ENCODE measurements around the gene AQP1. TPM values are rescaled to one million over a fixed set of nuclear protein-coding genes. Genes with fewer than 3 reads are reported as not detected.

AQP1 gene
- total and polyA plus RNA-seq, 4 experiments from 2014 or later, result not detected

GRCh38 chr7:30971840-30972563 lies 60.3 kb downstream of the AQP1 start:
- Histone ChIP-seq H3K4me1 (ENCODE audit: insufficient read depth, low read length) (no peaks in the 10 kb centered on the region), H3K27ac (ENCODE audit: low read depth, low read length) (no peak overlapping the region), H3K9me3 (ENCODE audit: control insufficient read depth in 1 of 2, low read length in 2 of 2) (no peaks in the 10 kb centered on the region), H3K4me3 (ENCODE audit: low read length in 2 of 2) (no peak overlapping the region), H3K27me3 (ENCODE audit: insufficient read depth, low read length) (no peaks in the 10 kb centered on the region), H3K36me3 (ENCODE audit: insufficient read depth, low read length) (no peaks in the 10 kb centered on the region)
- Mint-ChIP-seq H3K27ac (no peak overlapping the region), H3K4me1 (peaks cover 0 to 2% (median 0%) of the 10 kb centered on the region in 4 donors), H3K27me3 (peaks cover 18 to 31% of the 10 kb centered on the region in 2 donors), H3K4me3 (no peak overlapping the region), H3K9me3 (no peaks in the 10 kb centered on the region), H3K36me3 (no peaks in the 10 kb centered on the region)
- POLR2A ChIA-PET (ENCODE audit: partially characterized antibody), result no interaction called here
- intact Hi-C loops (cut with micrococcal nuclease), result no loop called here
- CTCF ChIA-PET (ENCODE audit: partially characterized antibody), result interaction anchor here (1.3 to 9.1 kb wide), 2 partner anchors 11 to 33 kb away, joined by 4 to 83 read pairs; no protein-coding TSS in a partner anchor
- no peak for DNase-seq

- no peaks in the 10 kb centered on the region for H3K36me3 Mint-ChIP-seq
- no peaks in the 10 kb centered on the region for H3K4me1 ChIP-seq (ENCODE audit: insufficient read depth, low read length)
- no peaks in the 10 kb centered on the region for H3K36me3 ChIP-seq (ENCODE audit: insufficient read depth, low read length)
- CTCF ChIA-PET (ENCODE audit: partially characterized antibody), result interaction anchor here (9.1 kb wide), 1 partner anchor 10 kb away, joined by 83 read pairs; no protein-coding TSS in a partner anchor
- H3K27ac Mint-ChIP-seq, result peak overlapping the region in 1 of 7 donors; percentile 50
- H3K27me3 Mint-ChIP-seq, result peaks cover 20 to 25% of the 10 kb centered on the region in 2 donors
- DNase-seq, result no peak
- H3K27ac ChIP-seq (ENCODE audit: low read depth, low read length), result no peak overlapping the region
- no peaks in the 10 kb centered on the region for H3K9me3 Mint-ChIP-seq
- peaks cover 0 to 2% (median 0%) of the 10 kb centered on the region in 4 donors for H3K4me1 Mint-ChIP-seq
- H3K4me3 Mint-ChIP-seq, result no peak overlapping the region
- H3K9me3 ChIP-seq (ENCODE audit: control insufficient read depth in 1 of 2, low read length in 2 of 2), result no peaks in the 10 kb centered on the region
- intact Hi-C loops (cut with micrococcal nuclease), result no loop called here
- POLR2A ChIA-PET (ENCODE audit: partially characterized antibody), result no interaction called here
- no peaks in the 10 kb centered on the region for H3K27me3 ChIP-seq (ENCODE audit: insufficient read depth, low read length)
- H3K4me3 ChIP-seq (ENCODE audit: low read length in 2 of 2), result no peak overlapping the region
Measured at GRCh38 chr7:30973292-30973691, 61.6 kb downstream of the AQP1 start.

GRCh38 chr7:30973791-30974604 lies 62.3 kb downstream of the AQP1 start:
- Histone ChIP-seq H3K36me3 (ENCODE audit: insufficient read depth, low read length) (no peaks in the 10 kb centered on the region), H3K9me3 (ENCODE audit: control insufficient read depth in 1 of 2, low read length in 2 of 2) (no peaks in the 10 kb centered on the region), H3K27ac (ENCODE audit: low read depth, low read length) (no peak overlapping the region), H3K4me3 (ENCODE audit: low read length in 2 of 2) (no peak overlapping the region), H3K27me3 (ENCODE audit: insufficient read depth, low read length) (no peaks in the 10 kb centered on the region), H3K4me1 (ENCODE audit: insufficient read depth, low read length) (no peaks in the 10 kb centered on the region)
- Mint-ChIP-seq H3K4me3 (no peak overlapping the region), H3K27ac (peak overlapping the region in 1 of 7 donors; percentile 50), H3K27me3 (peaks cover 20 to 27% of the 10 kb centered on the region in 2 donors), H3K4me1 (peaks cover 0 to 2% (median 0%) of the 10 kb centered on the region in 4 donors), H3K9me3 (no peaks in the 10 kb centered on the region), H3K36me3 (no peaks in the 10 kb centered on the region)
- intact Hi-C loops (cut with micrococcal nuclease), result no loop called here
- ChIA-PET POLR2A (ENCODE audit: partially characterized antibody) (no interaction called here), CTCF (ENCODE audit: partially characterized antibody) (interaction anchor here (9.1 kb wide), 1 partner anchor 9 kb away, joined by 83 read pairs; no protein-coding TSS in a partner anchor)
- DNase-seq, result no peak

GRCh38 chr7:30974605-30975255 lies 63.1 kb downstream of the AQP1 start:
- H3K4me1 ChIP-seq (ENCODE audit: insufficient read depth, low read length), result no peaks in the 10 kb centered on the region
- peak in 2 of 5 donors; percentile 8 to 14 for DNase-seq
- H3K4me3 ChIP-seq (ENCODE audit: low read length in 2 of 2), result no peak overlapping the region
- no peak overlapping the region for H3K27ac ChIP-seq (ENCODE audit: low read depth, low read length)
- H3K9me3 ChIP-seq (ENCODE audit: control insufficient read depth in 1 of 2, low read length in 2 of 2), result no peaks in the 10 kb centered on the region
- CTCF ChIA-PET (ENCODE audit: partially characterized antibody), result interaction anchor here (9.1 kb wide), 1 partner anchor 8 kb away, joined by 83 read pairs; no protein-coding TSS in a partner anchor
- Mint-ChIP-seq H3K27ac (no peak overlapping the region), H3K27me3 (peaks cover 20 to 27% of the 10 kb centered on the region in 2 donors), H3K4me1 (peaks cover 0 to 2% (median 0%) of the 10 kb centered on the region in 4 donors), H3K9me3 (no peaks in the 10 kb centered on the region), H3K36me3 (no peaks in the 10 kb centered on the region), H3K4me3 (no peak overlapping the region)
- intact Hi-C loops (cut with micrococcal nuclease), result no loop called here
- no peaks in the 10 kb centered on the region for H3K27me3 ChIP-seq (ENCODE audit: insufficient read depth, low read length)
- H3K36me3 ChIP-seq (ENCODE audit: insufficient read depth, low read length), result no peaks in the 10 kb centered on the region
- POLR2A ChIA-PET (ENCODE audit: partially characterized antibody), result no interaction called here

Other genes with a start within 250 kb of the AQP1 start
- not detected for gene CRHR2, start 229.4 kb upstream of the AQP1 start, total RNA-seq
- not detected for gene CRHR2, start 229.4 kb upstream of the AQP1 start, polyA plus RNA-seq
- gene INMT, start 159.7 kb upstream of the AQP1 start, total RNA-seq, result 1 to 10 TPM in 1 of 2 experiments, under 1 TPM in 1; 0.87 to 1.2 TPM
- under 1 TPM; 0.22 to 0.77 TPM for gene INMT, start 159.7 kb upstream of the AQP1 start, polyA plus RNA-seq
- gene MINDY4, start 140.4 kb upstream of the AQP1 start, total RNA-seq, result 1 to 10 TPM; 1.2 to 1.5 TPM
- under 1 TPM; 0.23 to 0.94 TPM for gene MINDY4, start 140.4 kb upstream of the AQP1 start, polyA plus RNA-seq
- gene GHRHR, start 52.1 kb downstream of the AQP1 start, total RNA-seq, result not detected
- gene GHRHR, start 52.1 kb downstream of the AQP1 start, polyA plus RNA-seq, result not detected
- gene ADCYAP1R1, start 140.5 kb downstream of the AQP1 start, total RNA-seq, result not detected
- gene ADCYAP1R1, start 140.5 kb downstream of the AQP1 start, polyA plus RNA-seq, result not detected